GM21528 (cell line): ENCODE measurements around the gene DCST1.

ENCODE experiments used
- ATAC-seq: cut with Tn5 transposase; IDR thresholded peaks from one replicate; pipeline ENCODE4 v1.9.1; 2021; ENCODE audit warnings: mild to moderate bottlenecking, moderate library complexity; ENCODE audit not compliant: unreplicated experiment, low FRiP score

DCST1 gene

GRCh38 chr1:155012026-155012546 is 21.5 kb upstream of the DCST1 start:
- ATAC-seq: no peak

- no peak for ATAC-seq
These were observed 20.6 kb upstream of the DCST1 start for GRCh38 chr1:155012776-155013602.

GRCh38 chr1:155013632-155014031 is 20.0 kb upstream of the DCST1 start:
- ATAC-seq: no peak

- no peak for ATAC-seq
These were observed 18.7 kb upstream of the DCST1 start for GRCh38 chr1:155014709-155015508.

- no peak for ATAC-seq
These were observed 17.9 kb upstream of the DCST1 start for GRCh38 chr1:155015527-155016230.

GRCh38 chr1:155016231-155016831 is 17.3 kb upstream of the DCST1 start:
- ATAC-seq: no peak

- peak; percentile 57 for ATAC-seq
These were observed 16.3 kb upstream of the DCST1 start for GRCh38 chr1:155017041-155017945.

- no peak for ATAC-seq
These were observed 15.7 kb upstream of the DCST1 start for GRCh38 chr1:155017946-155018316.

GRCh38 chr1:155018617-155019348 is 14.8 kb upstream of the DCST1 start:
- ATAC-seq: no peak

GRCh38 chr1:155019377-155020245 is 14.0 kb upstream of the DCST1 start:
- ATAC-seq: no peak

- ATAC-seq: no peak
These were observed 11.3 kb upstream of the DCST1 start for GRCh38 chr1:155022136-155022926.

GRCh38 chr1:155022927-155023236 is 10.7 kb upstream of the DCST1 start:
- no peak for ATAC-seq

GRCh38 chr1:155023627-155024026 is 10.0 kb upstream of the DCST1 start:
- ATAC-seq: no peak

GRCh38 chr1:155024315-155024714 is 9.3 kb upstream of the DCST1 start:
- ATAC-seq: no peak

GRCh38 chr1:155026154-155026553 is 7.5 kb upstream of the DCST1 start:
- no peak for ATAC-seq

GRCh38 chr1:155026588-155026987 is 7.0 kb upstream of the DCST1 start:
- no peak for ATAC-seq

GRCh38 chr1:155029513-155030242 is 3.9 kb upstream of the DCST1 start:
- no peak for ATAC-seq
